Activated naive CD4-positive, alpha-beta T cell treated with anti-CD3 and anti-CD28 coated beads, Interleukin-2, amount 50 U/mL, for 24 hours (primary cell): ENCODE results near the gene ANXA1.

ENCODE experiments used
- H3K27ac Mint-ChIP-seq: one replicate; pipeline ENCODE4 v1.8.0; 2021; ENCODE audit warnings: mild to moderate bottlenecking, mixed read lengths
- H3K27me3 Mint-ChIP-seq: one replicate; pipeline ENCODE4 v1.8.0; 2021; ENCODE audit warnings: mixed read lengths
- H3K36me3 Mint-ChIP-seq: one replicate; pipeline ENCODE4 v1.8.0; 2021; ENCODE audit warnings: mixed read lengths
- H3K4me1 Mint-ChIP-seq: one replicate; pipeline ENCODE4 v1.8.0; 2021; ENCODE audit warnings: mixed read lengths
- H3K4me3 Mint-ChIP-seq: one replicate; pipeline ENCODE4 v1.8.0; 2021; ENCODE audit warnings: mild to moderate bottlenecking, mixed read lengths
- H3K9me3 Mint-ChIP-seq: one replicate; pipeline ENCODE4 v1.8.0; 2021; ENCODE audit warnings: mixed read lengths

The ANXA1 gene

DNA sequence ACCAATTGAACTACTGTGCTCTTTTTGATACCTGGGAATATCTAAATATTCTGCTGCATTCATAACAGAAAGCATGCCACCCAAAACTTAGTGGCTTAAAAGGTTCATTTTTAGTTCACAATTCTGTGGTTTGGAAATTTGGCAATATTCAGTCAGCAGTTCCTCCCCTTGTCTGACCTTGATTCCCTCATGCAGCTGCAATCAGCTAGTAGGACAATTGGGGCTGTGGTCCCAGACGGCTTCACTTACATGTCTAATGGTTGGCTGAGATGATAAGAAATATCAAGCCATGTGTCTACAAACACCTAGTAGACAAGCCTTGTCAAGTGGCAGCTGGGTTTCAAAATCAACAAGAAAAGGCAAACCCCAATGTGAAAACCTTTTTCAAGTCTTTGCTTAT is 51.3 kb downstream of the ANXA1 start:
- H3K27me3 Mint-ChIP-seq, result peaks cover 7% of the 10 kb centered on the region
- no peaks in the 10 kb centered on the region for H3K36me3 Mint-ChIP-seq
- no peak overlapping the region for H3K4me3 Mint-ChIP-seq
- no peaks in the 10 kb centered on the region for H3K4me1 Mint-ChIP-seq
- H3K9me3 Mint-ChIP-seq, result no peaks in the 10 kb centered on the region
- H3K27ac Mint-ChIP-seq, result no peak overlapping the region

DNA sequence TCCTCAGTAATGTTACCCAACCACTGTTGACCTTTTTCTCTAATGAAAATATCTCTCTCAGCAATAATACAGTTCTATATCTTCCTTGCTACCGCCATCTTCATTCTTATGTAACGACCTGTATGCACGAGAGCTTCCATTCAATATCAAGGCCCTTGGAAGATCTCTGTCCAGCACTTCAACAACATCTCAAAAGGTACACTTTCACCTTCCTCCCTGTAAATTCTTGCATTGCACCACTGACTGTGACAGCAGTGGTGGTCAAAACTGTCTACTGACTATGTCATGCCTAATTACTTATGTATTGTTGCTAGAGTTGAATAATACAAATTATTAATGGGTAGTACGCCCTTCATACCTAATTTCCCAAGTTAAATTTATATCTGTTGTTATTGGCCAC is 53.3 kb downstream of the ANXA1 start:
- no peaks in the 10 kb centered on the region for H3K9me3 Mint-ChIP-seq
- no peaks in the 10 kb centered on the region for H3K4me1 Mint-ChIP-seq
- H3K27ac Mint-ChIP-seq, result no peak overlapping the region
- H3K4me3 Mint-ChIP-seq, result no peak overlapping the region
- no peaks in the 10 kb centered on the region for H3K36me3 Mint-ChIP-seq
- H3K27me3 Mint-ChIP-seq, result peaks cover 4% of the 10 kb centered on the region

DNA sequence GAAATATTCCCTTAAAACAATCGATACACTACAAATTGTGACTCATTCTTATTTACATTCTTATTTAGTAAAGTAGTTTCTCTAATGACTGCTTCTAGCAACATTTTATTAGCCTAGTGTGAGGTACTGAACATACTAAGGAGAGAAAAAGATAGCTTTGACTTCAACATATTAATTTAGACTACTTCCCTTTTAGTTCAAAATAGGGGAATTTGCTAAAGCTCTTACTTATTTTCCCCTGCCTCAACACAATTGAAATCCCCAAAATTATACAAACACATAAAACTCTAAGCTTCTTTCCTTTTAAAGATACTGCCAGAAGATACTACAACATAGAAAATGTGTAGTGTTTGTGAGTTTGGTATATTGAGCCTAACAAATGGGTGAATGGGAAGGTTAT is 55.2 kb downstream of the ANXA1 start:
- Mint-ChIP-seq H3K4me1 (no peaks in the 10 kb centered on the region), H3K9me3 (no peaks in the 10 kb centered on the region), H3K36me3 (no peaks in the 10 kb centered on the region), H3K4me3 (no peak overlapping the region), H3K27ac (no peak overlapping the region), H3K27me3 (peaks cover 2% of the 10 kb centered on the region)

DNA sequence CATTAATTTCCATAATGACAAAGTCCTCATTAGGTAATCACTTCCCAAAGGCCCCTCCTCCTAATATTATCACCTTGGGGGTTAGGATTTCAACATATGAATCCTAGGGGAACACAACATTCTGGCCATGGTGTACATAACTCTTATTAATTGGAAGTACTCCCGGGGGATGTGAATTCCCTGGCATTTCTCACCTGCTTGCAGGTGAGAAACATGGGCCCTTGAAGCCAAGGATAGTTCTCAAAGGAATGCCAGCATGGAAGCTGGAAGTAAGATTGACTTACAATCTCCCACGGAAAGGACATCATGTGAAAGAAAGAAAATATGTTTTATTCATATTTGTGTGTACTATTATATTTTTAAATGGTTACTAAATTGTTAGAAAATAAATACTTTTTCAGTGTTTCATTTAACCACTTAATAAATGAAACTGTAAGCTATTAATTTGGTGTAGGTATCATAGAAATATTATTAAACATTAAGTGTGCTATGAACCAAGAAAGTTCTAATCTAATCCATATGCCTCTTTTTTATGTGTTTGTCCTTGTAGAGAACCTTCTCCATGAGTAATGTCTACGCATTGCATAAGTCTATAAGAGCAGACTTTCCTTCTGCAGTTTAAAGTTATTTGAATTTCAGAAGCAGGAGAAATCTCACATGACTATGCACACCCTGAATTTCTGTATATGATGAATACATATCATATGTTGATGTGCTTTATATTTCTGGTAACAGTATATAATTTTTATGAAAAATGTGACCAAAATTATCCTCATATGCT is 59.4 kb downstream of the ANXA1 start:
- H3K9me3 Mint-ChIP-seq, result no peaks in the 10 kb centered on the region
- H3K27ac Mint-ChIP-seq, result no peak overlapping the region
- H3K4me3 Mint-ChIP-seq, result no peak overlapping the region
- H3K27me3 Mint-ChIP-seq, result peaks cover 5% of the 10 kb centered on the region
- H3K36me3 Mint-ChIP-seq, result no peaks in the 10 kb centered on the region
- H3K4me1 Mint-ChIP-seq, result peaks cover 4% of the 10 kb centered on the region

GRCh38 chr9:73213300-73213699 is 61.6 kb downstream of the ANXA1 start:
- Mint-ChIP-seq H3K9me3 (no peaks in the 10 kb centered on the region), H3K27ac (no peak overlapping the region), H3K27me3 (peaks cover 12% of the 10 kb centered on the region), H3K4me3 (no peak overlapping the region), H3K4me1 (peaks cover 8% of the 10 kb centered on the region), H3K36me3 (no peaks in the 10 kb centered on the region)

- H3K9me3 Mint-ChIP-seq, result no peaks in the 10 kb centered on the region
- H3K4me1 Mint-ChIP-seq, result peaks cover 16% of the 10 kb centered on the region
- no peak overlapping the region for H3K4me3 Mint-ChIP-seq
- no peaks in the 10 kb centered on the region for H3K36me3 Mint-ChIP-seq
- H3K27me3 Mint-ChIP-seq, result peaks cover 15% of the 10 kb centered on the region
- H3K27ac Mint-ChIP-seq, result peak overlapping the region; percentile 48
Observed at GRCh38 chr9:73215249-73215648, 63.6 kb downstream of the ANXA1 start.

DNA sequence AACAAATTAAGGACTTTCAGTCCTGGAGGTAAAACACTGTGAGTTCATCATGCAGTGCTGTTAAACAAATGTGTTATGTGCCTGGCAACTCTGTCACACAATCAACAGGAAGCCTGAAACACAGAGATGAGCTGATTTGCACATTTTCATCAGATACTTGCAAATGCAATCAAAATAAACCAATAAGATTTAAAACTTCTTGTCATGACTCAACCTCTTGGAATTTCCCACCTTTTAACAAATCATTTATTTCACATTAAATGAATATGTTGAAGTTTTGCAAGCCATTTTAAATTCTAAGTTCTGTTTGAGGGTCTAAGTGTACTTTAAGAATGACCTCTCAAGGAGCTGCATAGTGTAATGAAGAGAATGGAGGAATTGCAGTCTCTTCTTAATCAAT is 64.4 kb downstream of the ANXA1 start:
- no peaks in the 10 kb centered on the region for H3K9me3 Mint-ChIP-seq
- H3K27ac Mint-ChIP-seq, result peak overlapping the region; percentile 0
- H3K4me3 Mint-ChIP-seq, result no peak overlapping the region
- H3K4me1 Mint-ChIP-seq, result peaks cover 16% of the 10 kb centered on the region
- H3K27me3 Mint-ChIP-seq, result peaks cover 18% of the 10 kb centered on the region
- H3K36me3 Mint-ChIP-seq, result no peaks in the 10 kb centered on the region
